ENCODE data around the gene ALK.

ALK gene

GRCh38 chr2:29388071-29388470, 533.3 kb downstream of the ALK start:
- in situ Hi-C loops (cut with MboI; ENCODE audit: low sequenced_read_pairs), result no loop called here

GRCh38 chr2:29382486-29382885, 538.9 kb downstream of the ALK start:
- in situ Hi-C loops (cut with MboI; ENCODE audit: low sequenced_read_pairs), result no loop called here

GRCh38 chr2:29377788-29378187, 543.6 kb downstream of the ALK start:
- in situ Hi-C loops (cut with MboI; ENCODE audit: low sequenced_read_pairs), result no loop called here

- in situ Hi-C loops (cut with MboI; ENCODE audit: low sequenced_read_pairs), result no loop called here
Measured at GRCh38 chr2:29376541-29376940, 544.8 kb downstream of the ALK start.

- in situ Hi-C loops (cut with MboI; ENCODE audit: low sequenced_read_pairs), result no loop called here
Measured at GRCh38 chr2:29375843-29376242, 545.5 kb downstream of the ALK start.

GRCh38 chr2:29374823-29375222, 546.6 kb downstream of the ALK start:
- in situ Hi-C loops (cut with MboI; ENCODE audit: low sequenced_read_pairs), result no loop called here

GRCh38 chr2:29373870-29374269, 547.5 kb downstream of the ALK start:
- in situ Hi-C loops (cut with MboI; ENCODE audit: low sequenced_read_pairs), result no loop called here

GRCh38 chr2:29372185-29372584, 549.2 kb downstream of the ALK start:
- in situ Hi-C loops (cut with MboI; ENCODE audit: low sequenced_read_pairs), result no loop called here

- in situ Hi-C loops (cut with MboI; ENCODE audit: low sequenced_read_pairs), result no loop called here
Measured at GRCh38 chr2:29370581-29371125, 550.7 kb downstream of the ALK start.

GRCh38 chr2:29370173-29370572, 551.2 kb downstream of the ALK start:
- in situ Hi-C loops (cut with MboI; ENCODE audit: low sequenced_read_pairs), result no loop called here

GRCh38 chr2:29368659-29369040, 552.7 kb downstream of the ALK start:
- in situ Hi-C loops (cut with MboI; ENCODE audit: low sequenced_read_pairs), result no loop called here

GRCh38 chr2:29367986-29368658, 553.3 kb downstream of the ALK start:
- in situ Hi-C loops (cut with MboI; ENCODE audit: low sequenced_read_pairs), result no loop called here

- in situ Hi-C loops (cut with MboI; ENCODE audit: low sequenced_read_pairs), result no loop called here
Measured at GRCh38 chr2:29363111-29363510, 558.3 kb downstream of the ALK start.

- in situ Hi-C loops (cut with MboI; ENCODE audit: low sequenced_read_pairs), result no loop called here
Measured at GRCh38 chr2:29361231-29361630, 560.2 kb downstream of the ALK start.

GRCh38 chr2:29360016-29360784, 561.2 kb downstream of the ALK start:
- in situ Hi-C loops (cut with MboI; ENCODE audit: low sequenced_read_pairs), result no loop called here

- in situ Hi-C loops (cut with MboI; ENCODE audit: low sequenced_read_pairs), result no loop called here
Measured at GRCh38 chr2:29353403-29353991, 567.9 kb downstream of the ALK start.

GRCh38 chr2:29351916-29352591, 569.3 kb downstream of the ALK start:
- in situ Hi-C loops (cut with MboI; ENCODE audit: low sequenced_read_pairs), result no loop called here

GRCh38 chr2:29351248-29351647, 570.1 kb downstream of the ALK start:
- in situ Hi-C loops (cut with MboI; ENCODE audit: low sequenced_read_pairs), result no loop called here

GRCh38 chr2:29349316-29350030, 571.9 kb downstream of the ALK start:
- in situ Hi-C loops (cut with MboI; ENCODE audit: low sequenced_read_pairs), result no loop called here

- in situ Hi-C loops (cut with MboI; ENCODE audit: low sequenced_read_pairs), result no loop called here
Measured at GRCh38 chr2:29347774-29348461, 573.5 kb downstream of the ALK start.

All from HL-60/S4 treated with phorbol 12-myristate 13-acetate at 8.2 ng/mL for 4 days and 3 days (cell line).